ENCODE measurements around the gene EXOC2.

EXOC2 gene

GRCh38 chr6:604579-604978 lies 88.4 kb downstream of the EXOC2 start:
- FAIRE-seq (no peak), DNase-seq (ENCODE audit: insufficient read length, low spot score) (no peak)
- TF ChIP-seq POU2F2 (IDR thresholded peaks at IDR 0.05; ENCODE audit: low read depth, low read length) (no peak), POLR2AphosphoS5 (IDR thresholded peaks at IDR 0.05; ENCODE audit: low read depth, low read length) (no peak), PAX5 (IDR thresholded peaks at IDR 0.05; ENCODE audit: insufficient read depth, low read length, severe bottlenecking) (no peak), SPI1 (IDR thresholded peaks at IDR 0.05; ENCODE audit: low read depth, low read length) (no peak), POLR2A (IDR thresholded peaks at IDR 0.05; ENCODE audit: low read depth, low read length) (no peak), TAF1 (IDR thresholded peaks at IDR 0.05; ENCODE audit: low read depth, low read length) (no peak)

- no peak for FAIRE-seq
- no peak for TF ChIP-seq TAF1 (IDR thresholded peaks at IDR 0.05; ENCODE audit: low read depth, low read length)
- TF ChIP-seq SPI1 (IDR thresholded peaks at IDR 0.05; ENCODE audit: low read depth, low read length) = no peak
- no peak for TF ChIP-seq POLR2AphosphoS5 (IDR thresholded peaks at IDR 0.05; ENCODE audit: low read depth, low read length)
- no peak for TF ChIP-seq POLR2A (IDR thresholded peaks at IDR 0.05; ENCODE audit: low read depth, low read length)
- no peak for TF ChIP-seq POU2F2 (IDR thresholded peaks at IDR 0.05; ENCODE audit: low read depth, low read length)
- TF ChIP-seq PAX5 (IDR thresholded peaks at IDR 0.05; ENCODE audit: insufficient read depth, low read length, severe bottlenecking) = no peak
- no peak for DNase-seq (ENCODE audit: insufficient read length, low spot score)
Observed at GRCh38 chr6:603265-603664, 89.7 kb downstream of the EXOC2 start.

GRCh38 chr6:599576-600448 lies 93.1 kb downstream of the EXOC2 start:
- no peak for DNase-seq (ENCODE audit: insufficient read length, low spot score)
- no peak for TF ChIP-seq PAX5 (IDR thresholded peaks at IDR 0.05; ENCODE audit: insufficient read depth, low read length, severe bottlenecking)
- TF ChIP-seq POLR2A (IDR thresholded peaks at IDR 0.05; ENCODE audit: low read depth, low read length) = no peak
- TF ChIP-seq POU2F2 (IDR thresholded peaks at IDR 0.05; ENCODE audit: low read depth, low read length) = no peak
- TF ChIP-seq SPI1 (IDR thresholded peaks at IDR 0.05; ENCODE audit: low read depth, low read length) = no peak
- no peak for TF ChIP-seq TAF1 (IDR thresholded peaks at IDR 0.05; ENCODE audit: low read depth, low read length)
- TF ChIP-seq POLR2AphosphoS5 (IDR thresholded peaks at IDR 0.05; ENCODE audit: low read depth, low read length) = no peak
- no peak for FAIRE-seq

- peak; percentile 23 for FAIRE-seq
- no peak for DNase-seq (ENCODE audit: insufficient read length, low spot score)
- TF ChIP-seq SPI1 (IDR thresholded peaks at IDR 0.05; ENCODE audit: low read depth, low read length) = no peak
- TF ChIP-seq POLR2AphosphoS5 (IDR thresholded peaks at IDR 0.05; ENCODE audit: low read depth, low read length) = no peak
- TF ChIP-seq PAX5 (IDR thresholded peaks at IDR 0.05; ENCODE audit: insufficient read depth, low read length, severe bottlenecking) = no peak
- TF ChIP-seq POU2F2 (IDR thresholded peaks at IDR 0.05; ENCODE audit: low read depth, low read length) = no peak
- no peak for TF ChIP-seq TAF1 (IDR thresholded peaks at IDR 0.05; ENCODE audit: low read depth, low read length)
Observed at GRCh38 chr6:593907-594212, 99.1 kb downstream of the EXOC2 start.

GRCh38 chr6:593139-593906 lies 99.6 kb downstream of the EXOC2 start:
- no peak for TF ChIP-seq PAX5 (IDR thresholded peaks at IDR 0.05; ENCODE audit: insufficient read depth, low read length, severe bottlenecking)
- TF ChIP-seq SPI1 (IDR thresholded peaks at IDR 0.05; ENCODE audit: low read depth, low read length) = no peak
- TF ChIP-seq POLR2AphosphoS5 (IDR thresholded peaks at IDR 0.05; ENCODE audit: low read depth, low read length) = no peak
- no peak for TF ChIP-seq TAF1 (IDR thresholded peaks at IDR 0.05; ENCODE audit: low read depth, low read length)
- no peak for TF ChIP-seq POU2F2 (IDR thresholded peaks at IDR 0.05; ENCODE audit: low read depth, low read length)
- TF ChIP-seq POLR2A (IDR thresholded peaks at IDR 0.05; ENCODE audit: low read depth, low read length) = no peak
- DNase-seq (ENCODE audit: insufficient read length, low spot score) (no peak), FAIRE-seq (peak; percentile 66)

GRCh38 chr6:589090-589489 lies 103.8 kb downstream of the EXOC2 start:
- FAIRE-seq (no peak), DNase-seq (ENCODE audit: insufficient read length, low spot score) (no peak)
- no peak for TF ChIP-seq TAF1 (IDR thresholded peaks at IDR 0.05; ENCODE audit: low read depth, low read length)
- no peak for TF ChIP-seq SPI1 (IDR thresholded peaks at IDR 0.05; ENCODE audit: low read depth, low read length)
- TF ChIP-seq POLR2AphosphoS5 (IDR thresholded peaks at IDR 0.05; ENCODE audit: low read depth, low read length) = no peak
- no peak for TF ChIP-seq POU2F2 (IDR thresholded peaks at IDR 0.05; ENCODE audit: low read depth, low read length)
- TF ChIP-seq POLR2A (IDR thresholded peaks at IDR 0.05; ENCODE audit: low read depth, low read length) = no peak
- no peak for TF ChIP-seq PAX5 (IDR thresholded peaks at IDR 0.05; ENCODE audit: insufficient read depth, low read length, severe bottlenecking)

GRCh38 chr6:586553-586952 lies 106.4 kb downstream of the EXOC2 start:
- FAIRE-seq (no peak), DNase-seq (ENCODE audit: insufficient read length, low spot score) (no peak)
- TF ChIP-seq TAF1 (IDR thresholded peaks at IDR 0.05; ENCODE audit: low read depth, low read length) (no peak), POU2F2 (IDR thresholded peaks at IDR 0.05; ENCODE audit: low read depth, low read length) (no peak), POLR2A (IDR thresholded peaks at IDR 0.05; ENCODE audit: low read depth, low read length) (no peak), POLR2AphosphoS5 (IDR thresholded peaks at IDR 0.05; ENCODE audit: low read depth, low read length) (no peak), SPI1 (IDR thresholded peaks at IDR 0.05; ENCODE audit: low read depth, low read length) (no peak), PAX5 (IDR thresholded peaks at IDR 0.05; ENCODE audit: insufficient read depth, low read length, severe bottlenecking) (no peak)

GRCh38 chr6:583635-584034 lies 109.3 kb downstream of the EXOC2 start:
- DNase-seq (ENCODE audit: insufficient read length, low spot score) (no peak), FAIRE-seq (no peak)
- TF ChIP-seq POU2F2 (IDR thresholded peaks at IDR 0.05; ENCODE audit: low read depth, low read length) (no peak), SPI1 (IDR thresholded peaks at IDR 0.05; ENCODE audit: low read depth, low read length) (no peak), POLR2A (IDR thresholded peaks at IDR 0.05; ENCODE audit: low read depth, low read length) (no peak), POLR2AphosphoS5 (IDR thresholded peaks at IDR 0.05; ENCODE audit: low read depth, low read length) (no peak), PAX5 (IDR thresholded peaks at IDR 0.05; ENCODE audit: insufficient read depth, low read length, severe bottlenecking) (no peak), TAF1 (IDR thresholded peaks at IDR 0.05; ENCODE audit: low read depth, low read length) (no peak)

- TF ChIP-seq PAX5 (IDR thresholded peaks at IDR 0.05; ENCODE audit: insufficient read depth, low read length, severe bottlenecking) (no peak), POU2F2 (IDR thresholded peaks at IDR 0.05; ENCODE audit: low read depth, low read length) (no peak), POLR2A (IDR thresholded peaks at IDR 0.05; ENCODE audit: low read depth, low read length) (no peak), SPI1 (IDR thresholded peaks at IDR 0.05; ENCODE audit: low read depth, low read length) (no peak), POLR2AphosphoS5 (IDR thresholded peaks at IDR 0.05; ENCODE audit: low read depth, low read length) (no peak), TAF1 (IDR thresholded peaks at IDR 0.05; ENCODE audit: low read depth, low read length) (no peak)
- FAIRE-seq (no peak), DNase-seq (ENCODE audit: insufficient read length, low spot score) (no peak)
Observed at GRCh38 chr6:583116-583515, 109.8 kb downstream of the EXOC2 start.
